ENCODE data around the gene SBF2.
"Not testable (repeated sequence)": the region's sequence is repeated elsewhere in the genome, so short reads cannot be mapped to it uniquely, and the experiment has no call there.

Gene SBF2

DNA sequence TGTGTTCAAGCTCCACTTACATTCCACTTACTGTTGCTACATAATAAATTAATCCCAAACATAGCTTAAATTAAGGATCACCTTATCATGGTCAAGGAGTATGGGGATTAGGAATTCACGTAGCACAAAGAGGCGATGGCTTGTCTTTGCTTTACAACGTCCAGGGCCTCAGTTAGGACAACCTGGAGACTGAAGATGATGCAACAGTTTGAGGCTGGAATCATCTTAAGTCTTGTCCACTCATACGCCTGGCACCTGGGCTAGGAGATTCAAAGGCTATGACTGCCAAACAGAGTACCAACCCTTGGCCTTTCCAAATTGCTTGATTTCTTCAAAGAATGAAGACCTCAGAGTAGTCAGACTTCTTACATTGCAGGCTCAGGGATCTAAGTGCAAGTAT, 149.1 kb downstream of the SBF2 start:
- no peak for DNase-seq (ENCODE audit: low spot score)
- in situ Hi-C loops (cut with MboI; ENCODE audit: low pct_unique_long_range_greater_than_20kb, low sequenced_read_pairs, unreplicated experiment): no loop called here
- no peak for TF ChIP-seq CTCF (IDR thresholded peaks at IDR 0.05; ENCODE audit: extremely low read depth, insufficient read depth, missing control alignments)

- no peak for TF ChIP-seq CTCF (IDR thresholded peaks at IDR 0.05; ENCODE audit: extremely low read depth, insufficient read depth, missing control alignments)
- in situ Hi-C loops (cut with MboI; ENCODE audit: low pct_unique_long_range_greater_than_20kb, low sequenced_read_pairs, unreplicated experiment): no loop called here
- no peak for DNase-seq (ENCODE audit: low spot score)
Observed at GRCh38 chr11:10139656-10140055, 154.4 kb downstream of the SBF2 start.

GRCh38 chr11:10139143-10139542, 154.9 kb downstream of the SBF2 start:
- in situ Hi-C loops (cut with MboI; ENCODE audit: low pct_unique_long_range_greater_than_20kb, low sequenced_read_pairs, unreplicated experiment): no loop called here
- no peak for DNase-seq (ENCODE audit: low spot score)
- no peak for TF ChIP-seq CTCF (IDR thresholded peaks at IDR 0.05; ENCODE audit: extremely low read depth, insufficient read depth, missing control alignments)

DNA sequence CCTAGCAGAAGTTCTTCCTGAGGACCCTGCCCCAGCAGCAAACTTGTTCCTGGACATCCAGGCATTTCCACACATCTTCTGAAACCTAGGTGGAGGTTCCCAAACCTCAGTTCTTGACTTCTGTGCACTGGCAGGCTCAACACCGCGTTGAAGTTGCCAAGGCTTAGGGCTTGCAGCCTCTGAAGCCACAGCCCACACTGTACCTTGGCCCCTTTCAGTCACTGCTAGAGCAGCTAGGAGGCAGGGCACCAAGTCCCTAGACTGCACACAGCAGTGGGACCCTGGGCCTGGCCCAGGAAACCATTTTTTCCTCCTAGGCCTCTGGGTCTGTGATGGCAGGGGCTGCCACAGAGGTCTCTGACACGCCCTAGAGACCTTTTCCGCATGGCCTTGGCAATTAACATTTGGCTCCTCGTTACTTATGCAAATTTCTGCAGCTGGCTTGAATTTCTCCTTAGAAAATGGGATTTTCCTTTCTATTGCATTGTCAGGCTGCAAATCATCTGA, 159.0 kb downstream of the SBF2 start:
- no peak for TF ChIP-seq CTCF (IDR thresholded peaks at IDR 0.05; ENCODE audit: extremely low read depth, insufficient read depth, missing control alignments)
- in situ Hi-C loops (cut with MboI; ENCODE audit: low pct_unique_long_range_greater_than_20kb, low sequenced_read_pairs, unreplicated experiment): no loop called here
- DNase-seq (ENCODE audit: low spot score): no peak

DNA sequence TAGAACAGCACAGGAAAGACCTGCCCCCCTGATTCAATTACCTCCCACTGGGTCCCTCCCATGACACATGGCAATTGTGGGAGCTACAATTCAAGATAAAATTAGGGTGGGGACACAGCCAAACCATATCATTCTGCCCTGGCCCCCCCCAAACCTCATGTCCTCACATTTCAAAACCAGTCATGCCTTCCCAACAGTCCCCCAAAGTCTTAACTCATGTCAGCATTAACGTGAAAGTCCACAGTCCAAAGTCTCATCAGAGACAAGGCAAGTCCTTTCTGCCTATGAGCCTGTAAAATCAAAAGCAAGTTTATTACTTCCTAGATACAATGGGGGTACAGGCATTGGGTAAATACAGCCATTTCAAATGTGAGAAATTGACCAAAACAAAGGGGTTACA, 159.8 kb downstream of the SBF2 start:
- in situ Hi-C loops (cut with MboI; ENCODE audit: low pct_unique_long_range_greater_than_20kb, low sequenced_read_pairs, unreplicated experiment); DNase-seq (ENCODE audit: low spot score): not testable (repeated sequence)

- DNase-seq (ENCODE audit: low spot score); in situ Hi-C loops (cut with MboI; ENCODE audit: low pct_unique_long_range_greater_than_20kb, low sequenced_read_pairs, unreplicated experiment): not testable (repeated sequence)
Observed at GRCh38 chr11:10133251-10133650, 160.8 kb downstream of the SBF2 start.

DNA sequence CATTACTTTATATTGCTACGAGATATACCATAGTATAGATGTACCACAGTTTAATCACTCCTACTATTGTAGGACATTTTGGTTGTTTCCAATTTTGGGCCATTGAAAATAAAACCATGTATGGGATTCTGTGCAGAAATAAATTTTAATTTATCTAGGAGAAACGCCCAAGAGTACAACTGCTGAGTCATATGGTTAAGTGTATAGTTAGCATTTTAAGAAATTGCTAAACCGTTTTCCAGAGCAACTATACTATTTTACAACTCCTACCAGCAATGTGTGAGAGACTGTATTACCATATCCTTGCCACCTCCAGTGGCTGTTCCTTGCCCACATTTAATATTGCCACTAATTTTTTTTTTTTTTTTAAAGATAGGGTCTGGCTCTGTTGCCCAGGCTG, 163.1 kb downstream of the SBF2 start:
- TF ChIP-seq CTCF (IDR thresholded peaks at IDR 0.05; ENCODE audit: extremely low read depth, insufficient read depth, missing control alignments): no peak
- DNase-seq (ENCODE audit: low spot score): no peak
- in situ Hi-C loops (cut with MboI; ENCODE audit: low pct_unique_long_range_greater_than_20kb, low sequenced_read_pairs, unreplicated experiment): no loop called here

- DNase-seq (ENCODE audit: low spot score); in situ Hi-C loops (cut with MboI; ENCODE audit: low pct_unique_long_range_greater_than_20kb, low sequenced_read_pairs, unreplicated experiment): not testable (repeated sequence)
Observed at GRCh38 chr11:10129184-10129583, 164.8 kb downstream of the SBF2 start.

All from GM13977 (cell line).